GM19239 (cell line): ENCODE results near the gene RBM34.
"Not testable (repeated sequence)": the region's sequence is repeated elsewhere in the genome, so short reads cannot be mapped to it uniquely, and the experiment has no call there.

Experiments
- DNase-seq: peaks from one replicate; pipeline ENCODE4 v3.0.0; 2011; ENCODE audit warnings: low spot score; ENCODE audit not compliant: insufficient read length
- FAIRE-seq: peaks from 2 replicates; lab custom pipeline; 2011; peaks lifted over from hg19 to GRCh38; lab: Jason Lieb, UNC

The RBM34 gene

DNA sequence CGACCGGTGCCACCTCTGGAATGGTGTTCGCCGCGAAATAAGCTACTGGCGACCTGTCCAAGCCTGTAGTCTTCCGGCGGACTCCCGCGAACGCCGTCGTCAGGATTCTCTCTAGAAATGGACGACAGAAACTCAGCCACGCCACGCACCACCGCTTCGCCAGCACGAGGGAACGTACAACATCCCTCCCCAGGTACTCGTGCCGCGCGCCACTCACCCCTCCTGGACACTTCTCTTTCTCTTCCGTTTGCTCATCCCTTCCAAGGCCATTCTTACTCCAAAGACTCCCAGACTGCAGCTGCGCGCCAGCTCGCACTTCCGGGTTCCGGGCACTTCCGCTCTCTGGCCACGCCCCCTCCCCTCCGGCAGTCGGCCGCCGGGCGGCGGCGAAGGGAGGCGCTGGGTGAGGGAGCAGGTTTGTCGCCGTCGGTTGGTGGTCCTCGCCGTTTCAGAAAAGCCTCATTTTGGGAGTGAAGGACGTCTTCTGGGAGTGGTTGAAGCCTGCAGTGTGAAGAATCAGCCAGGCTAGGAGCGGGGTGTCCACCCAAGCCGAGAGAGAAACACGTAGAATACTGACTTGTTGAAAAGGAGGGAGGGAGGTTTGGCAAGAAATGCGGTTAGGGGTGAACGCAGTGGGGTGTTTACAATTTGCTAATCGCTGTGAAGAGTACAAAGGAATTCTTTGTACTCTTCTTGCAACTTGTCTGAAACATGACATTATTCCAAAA is at the start of gene RBM34:
Gene RBM34 (minus strand): TSS at position 294 of the 728 bp plus-strand sequence. CDS start 24 bp downstream, at position 270.
- peak; percentile 85 for FAIRE-seq
- DNase-seq = peak; percentile 75

GRCh38 chr1:235207209-235207565 is 46.1 kb upstream of the RBM34 start:
- no peak for FAIRE-seq
- DNase-seq = no peak

DNA sequence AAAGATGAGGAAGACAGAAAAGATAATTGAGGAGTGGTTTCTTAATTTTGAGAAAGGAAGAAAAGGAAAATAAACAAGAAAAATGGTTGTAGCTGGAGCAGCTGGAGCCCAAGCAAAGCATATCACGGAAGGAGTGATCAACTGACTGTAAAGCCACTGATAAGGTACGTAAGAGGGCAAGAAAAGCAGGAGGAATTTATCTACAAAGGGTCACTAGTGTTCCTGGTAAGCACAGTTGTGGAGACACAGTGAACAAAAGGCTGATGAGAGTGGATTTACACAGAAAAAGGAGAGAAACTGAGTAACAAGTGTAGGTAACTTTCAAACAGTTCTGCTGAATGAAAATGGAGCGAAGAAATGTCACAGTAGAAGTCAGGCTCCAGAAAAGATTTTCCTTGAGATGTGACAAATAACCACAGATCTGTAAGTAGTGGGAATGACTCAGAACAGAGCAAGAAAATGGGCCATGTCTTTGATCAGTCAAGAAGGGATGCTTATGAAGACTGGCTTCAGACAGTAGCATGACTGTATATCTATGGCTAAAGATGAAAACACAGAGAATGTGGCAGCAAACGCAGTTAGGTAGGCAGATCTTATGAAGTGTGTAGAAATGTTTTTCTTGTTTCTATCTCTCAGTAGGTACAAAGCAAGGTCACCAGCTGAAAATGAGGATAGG is 45.6 kb upstream of the RBM34 start:
- FAIRE-seq (peak; percentile 52), DNase-seq (no peak)

DNA sequence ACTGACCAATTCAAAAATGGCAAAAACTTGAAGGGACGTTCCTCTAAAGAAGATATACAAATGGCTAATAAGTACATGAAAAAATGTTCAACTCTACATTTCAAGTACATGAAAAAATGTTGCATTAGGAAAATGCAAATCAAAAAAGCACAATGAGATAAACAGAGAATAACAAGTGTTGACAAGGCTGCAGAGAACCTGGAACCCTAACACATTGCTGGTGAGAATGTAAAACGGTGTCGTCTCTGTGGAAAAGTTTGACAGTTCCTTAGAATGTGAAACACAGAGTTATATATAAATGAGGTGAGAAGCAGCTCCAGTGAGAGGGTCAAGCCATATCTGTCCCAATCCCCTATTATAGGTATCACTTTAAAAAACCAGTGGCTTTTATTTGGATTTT is 44.6 kb upstream of the RBM34 start:
- FAIRE-seq (no peak), DNase-seq (no peak)

GRCh38 chr1:235203428-235203827 is 42.4 kb upstream of the RBM34 start:
- FAIRE-seq = no peak
- no peak for DNase-seq

GRCh38 chr1:235202447-235202846 is 41.4 kb upstream of the RBM34 start:
- DNase-seq, FAIRE-seq: not testable (repeated sequence)

DNA sequence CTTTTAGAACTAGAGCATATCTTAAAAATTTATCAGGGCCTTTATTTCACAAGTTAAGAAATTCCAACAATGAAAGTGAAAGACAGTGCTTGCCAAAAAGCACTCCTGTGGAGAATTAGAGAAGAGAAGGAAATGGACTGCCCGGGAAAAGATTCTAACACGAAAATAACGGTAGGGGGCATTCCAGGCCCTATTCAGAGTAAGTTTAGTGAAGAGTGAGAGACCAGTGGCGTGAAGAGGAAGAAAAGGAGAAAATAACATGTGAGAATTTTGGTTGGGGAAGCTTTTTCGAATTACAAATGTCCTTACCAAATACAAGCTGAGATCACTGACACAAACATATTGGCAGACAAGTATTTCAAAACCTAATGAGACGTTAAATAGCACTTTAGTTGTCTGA is 38.4 kb upstream of the RBM34 start:
- FAIRE-seq = no peak
- no peak for DNase-seq

- FAIRE-seq (no peak), DNase-seq (no peak)
These were observed 29.4 kb upstream of the RBM34 start for GRCh38 chr1:235190431-235190830.

GRCh38 chr1:235187316-235187715 is 26.3 kb upstream of the RBM34 start:
- FAIRE-seq (no peak), DNase-seq (no peak)

DNA sequence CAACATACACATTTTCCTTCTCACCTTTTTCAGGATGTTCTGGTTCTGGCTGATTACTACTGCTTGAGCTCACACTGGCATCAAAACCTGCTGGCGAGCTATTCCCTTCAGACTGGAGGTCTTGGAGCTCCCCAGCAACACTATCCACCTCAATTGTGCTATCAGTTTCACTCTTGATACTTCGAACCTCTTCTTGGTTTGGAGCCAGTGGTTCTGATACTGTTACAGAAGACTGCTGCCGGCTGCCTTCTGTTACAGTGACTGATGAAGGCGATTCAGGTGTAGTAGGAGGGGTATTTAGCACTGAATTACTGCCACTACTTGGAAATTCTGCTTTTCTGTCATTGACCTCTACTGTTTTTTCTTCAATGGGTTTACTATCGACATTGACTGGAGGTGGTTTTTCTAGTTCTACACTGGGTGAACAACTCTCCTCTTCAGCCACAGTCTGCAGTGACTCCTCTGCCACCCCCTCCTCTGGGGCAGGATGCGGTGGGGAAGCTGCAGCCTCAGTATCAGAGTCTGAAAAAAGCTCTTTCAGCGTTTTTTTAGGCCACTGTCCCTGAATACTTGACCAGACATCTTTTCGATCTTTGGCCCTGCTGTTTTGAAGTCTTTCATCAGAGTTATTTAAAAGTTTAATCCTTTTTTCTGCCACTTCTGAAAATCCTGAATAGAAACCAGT is 20.7 kb upstream of the RBM34 start:
- DNase-seq (no peak), FAIRE-seq (no peak)

GRCh38 chr1:235180916-235181460 is 19.9 kb upstream of the RBM34 start:
- FAIRE-seq = peak; percentile 51

GRCh38 chr1:235176486-235176885 is 15.4 kb upstream of the RBM34 start:
- DNase-seq (no peak), FAIRE-seq (no peak)

More at GRCh38 chr1:235180916-235181460, 19.9 kb upstream of the RBM34 start:
- no peak for DNase-seq

- DNase-seq = no peak
- FAIRE-seq = no peak
These were observed 8.9 kb upstream of the RBM34 start for GRCh38 chr1:235169986-235170385.

DNA sequence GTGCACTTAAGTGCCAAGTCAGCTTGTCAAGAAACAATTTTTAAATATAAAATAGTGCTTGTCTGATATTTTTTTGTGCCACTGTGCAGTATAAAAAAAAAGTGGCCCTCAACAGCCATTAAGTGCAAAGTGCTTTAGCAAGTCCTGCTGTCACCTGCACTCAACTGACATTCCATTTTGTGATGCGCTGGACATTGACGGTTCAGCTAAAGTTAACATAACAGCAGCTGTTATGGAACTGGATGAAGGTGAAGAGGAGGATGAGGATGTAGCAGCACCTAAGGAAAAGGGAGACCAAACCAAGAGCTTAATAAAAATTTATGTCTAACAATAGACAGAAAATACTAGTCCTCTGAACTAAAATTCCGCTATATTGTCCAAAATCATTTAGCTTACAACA is 7.3 kb upstream of the RBM34 start:
- no peak for FAIRE-seq
- no peak for DNase-seq

DNA sequence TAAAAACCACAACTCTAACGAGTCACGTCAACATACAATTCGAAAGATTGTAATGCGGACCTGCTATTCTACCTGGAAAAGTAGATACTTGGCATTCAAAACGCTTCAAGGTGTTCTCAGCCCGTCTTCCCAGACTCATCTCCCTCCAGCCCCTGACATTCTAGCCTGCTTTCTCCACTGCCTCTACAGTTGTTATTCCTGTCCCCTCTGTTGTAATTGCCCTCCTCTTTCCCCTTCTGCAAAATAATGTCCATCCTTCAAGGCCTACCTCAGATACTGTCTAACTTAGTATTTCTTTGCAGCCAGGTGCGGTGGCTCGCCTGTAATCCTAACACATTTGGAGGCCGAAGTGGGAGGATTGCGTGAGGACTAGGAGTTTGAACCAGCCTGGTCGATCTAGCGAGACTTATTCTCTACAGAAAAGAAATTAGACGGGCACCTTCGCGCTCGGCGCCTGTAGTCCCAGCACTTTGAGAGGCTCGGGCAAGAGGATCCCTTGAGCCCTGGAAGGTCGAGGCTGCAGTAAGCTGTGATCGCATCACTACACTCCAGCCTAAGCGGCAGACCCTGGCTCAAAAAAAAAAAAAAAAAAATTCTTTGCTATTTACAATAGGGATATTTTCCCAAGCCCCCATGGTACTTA is 756 bp upstream of the RBM34 start:
- FAIRE-seq (peak; percentile 18), DNase-seq (no peak)

GRCh38 chr1:235160383-235160956 is 580 bp downstream of the RBM34 start:
- FAIRE-seq (no peak), DNase-seq (peak; percentile 27)

DNA sequence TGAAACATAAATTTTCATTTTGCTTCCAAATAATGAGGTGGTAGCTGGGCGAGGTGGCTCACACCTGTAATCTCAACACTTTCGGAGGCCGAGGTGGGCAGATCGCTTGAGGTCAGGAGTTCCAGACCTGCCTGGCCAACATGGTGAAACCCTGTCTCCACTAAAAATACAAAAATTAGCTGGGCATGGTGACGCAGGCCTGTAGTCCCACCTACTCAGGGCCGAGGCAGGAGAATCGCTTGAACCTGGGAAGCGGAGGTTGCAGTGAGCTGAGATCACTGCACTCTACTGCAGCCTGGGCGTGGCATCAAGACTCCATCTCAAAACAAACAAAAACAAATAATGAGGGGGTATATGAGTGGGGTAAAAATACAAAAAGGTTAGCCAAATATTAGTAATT is 1.1 kb downstream of the RBM34 start:
- not testable (repeated sequence) for FAIRE-seq

DNA sequence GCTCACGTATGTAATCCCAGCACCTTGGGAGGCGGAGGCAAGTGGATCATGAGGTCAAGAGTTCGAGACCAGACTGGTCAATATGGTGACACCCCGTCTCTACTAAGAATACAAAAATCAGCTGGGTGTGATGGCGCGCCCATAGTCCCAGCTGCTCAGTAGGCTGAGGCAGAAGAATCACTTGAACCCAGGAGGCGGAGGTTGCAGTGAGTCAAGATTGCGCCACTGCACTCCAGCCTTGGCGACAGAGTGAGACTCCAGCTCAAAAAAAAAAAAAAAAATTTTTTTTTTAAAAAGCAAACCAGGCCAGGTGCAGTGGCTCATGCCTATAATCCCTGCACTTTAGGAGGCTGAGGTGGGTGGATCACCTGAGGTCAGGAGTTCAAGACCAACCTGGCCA is 1.8 kb downstream of the RBM34 start:
- DNase-seq, FAIRE-seq: not testable (repeated sequence)

More for the DNA sequence above, 1.1 kb downstream of the RBM34 start:
- not testable (repeated sequence) for DNase-seq

DNA sequence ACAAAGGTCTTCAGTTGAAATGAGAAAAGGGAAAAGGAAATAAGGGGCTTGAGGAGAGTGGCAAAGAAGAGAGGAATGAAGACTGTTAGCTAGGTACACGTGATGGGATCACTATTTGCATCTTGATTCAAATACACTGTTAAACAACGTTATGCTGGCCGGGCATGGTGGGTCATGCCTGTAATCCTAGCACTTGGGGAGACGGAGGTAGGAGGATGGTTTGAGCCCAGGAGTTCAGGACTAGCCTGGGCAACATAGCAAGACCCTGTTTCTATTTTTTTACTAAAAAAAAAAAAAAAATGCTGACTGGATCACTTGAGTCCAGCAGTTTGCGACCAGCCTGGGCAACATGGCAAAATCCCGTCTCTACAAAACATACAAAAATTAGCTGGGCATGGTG is 2.4 kb downstream of the RBM34 start:
- DNase-seq (no peak), FAIRE-seq (no peak)

DNA sequence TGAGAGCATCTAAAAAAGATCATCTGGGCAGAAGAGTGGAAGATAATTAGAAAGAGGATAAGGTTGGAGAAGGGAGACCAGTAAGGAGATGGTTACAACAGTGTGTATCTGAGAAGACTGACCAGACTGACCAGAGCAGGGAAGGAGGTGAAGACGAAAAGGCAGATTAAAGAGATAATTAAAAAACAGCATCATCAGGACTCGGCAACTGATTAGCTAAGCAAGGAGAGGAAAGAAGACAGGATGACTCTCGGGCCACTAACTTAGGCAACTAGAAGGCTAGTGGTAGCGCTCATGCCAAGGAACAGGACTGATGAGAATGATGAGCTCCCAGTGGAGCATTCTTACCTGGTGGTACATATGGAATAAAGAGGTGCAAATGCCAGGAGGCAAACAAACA is 3.9 kb downstream of the RBM34 start:
- FAIRE-seq (no peak), DNase-seq (no peak)
